HT-29 (cell line): ENCODE data around the gene C2CD3. TPM values are rescaled to one million over a fixed set of nuclear protein-coding genes. Genes with fewer than 3 reads are reported as not detected.
A peak's percentile ranks its signal among the peaks of the same experiment; 100 is the strongest.

ENCODE experiments used
- DNase-seq: peaks from one replicate; pipeline ENCODE4 v3.0.0-alpha.2; 2015; ENCODE audit warnings: low spot score
- total RNA-seq: library from RNA; depleted of rRNA; stranded (reverse); fragments of >200 nt; shearing (Covaris generic); gene quantifications from 2 replicates; pipeline ENCODE4 v1.2.3, GENCODE V29; 2014; rRNA removed

Gene C2CD3
- 25.8 and 26.6 TPM in 2 replicates for total RNA-seq

GRCh38 chr11:74170694-74171629 is at the start of gene C2CD3, which contains the start of gene PPME1:
Gene C2CD3 (minus strand): TSS chr11:74171002. CDS start chr11:74170792, 210 bp downstream.
Gene PPME1 (plus strand): TSS chr11:74171289. CDS start chr11:74171422, 133 bp downstream.
- peak; percentile 100 for DNase-seq

- no peak for DNase-seq
Measured at GRCh38 chr11:74220376-74220775, 49.6 kb upstream of the C2CD3 start.

- DNase-seq = no peak
Measured at GRCh38 chr11:74212533-74212932, 41.7 kb upstream of the C2CD3 start.

DNA sequence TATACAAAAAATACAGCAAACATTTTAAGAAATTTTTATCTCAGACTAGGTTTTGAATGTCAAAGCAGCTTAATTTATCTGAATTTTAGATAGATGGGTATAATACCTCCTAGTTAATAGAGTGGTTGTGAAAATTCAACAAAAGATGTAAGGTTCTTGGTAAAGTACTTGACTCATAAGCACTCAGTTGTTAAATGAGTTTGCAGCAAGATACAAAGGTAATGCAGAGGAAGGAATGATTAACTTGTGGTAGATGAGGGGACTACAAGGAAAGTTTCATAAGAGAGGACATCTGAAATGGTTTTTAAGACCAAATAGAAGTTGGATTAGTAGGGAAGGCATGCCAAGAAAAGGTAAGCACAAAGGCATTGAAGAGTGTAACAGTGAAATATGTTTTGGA is 37.7 kb upstream of the C2CD3 start:
- DNase-seq = no peak

GRCh38 chr11:74206746-74207145 is 35.9 kb upstream of the C2CD3 start:
- no peak for DNase-seq

- no peak for DNase-seq
Measured at GRCh38 chr11:74205181-74205580, 34.4 kb upstream of the C2CD3 start.

GRCh38 chr11:74204701-74205100 is 33.9 kb upstream of the C2CD3 start:
- no peak for DNase-seq

DNA sequence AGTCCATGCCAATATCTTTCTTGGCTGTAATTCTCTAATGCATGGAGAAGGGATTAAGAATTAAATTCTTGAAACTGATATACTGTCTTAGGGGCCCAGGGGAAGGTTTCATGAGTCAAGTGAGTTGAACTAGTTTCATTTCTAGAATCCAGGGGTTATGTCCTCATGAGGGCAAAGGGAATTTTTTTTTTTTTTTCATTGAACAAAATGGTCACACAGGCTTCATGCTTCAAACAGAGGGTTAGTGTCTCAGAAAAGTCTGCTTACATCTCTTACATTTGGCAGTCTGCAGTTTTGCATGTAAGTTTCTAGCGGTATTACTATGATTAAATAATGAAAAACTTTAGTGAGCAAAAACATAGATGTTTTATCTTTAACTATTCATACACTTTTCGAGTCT is 33.2 kb upstream of the C2CD3 start:
- no peak for DNase-seq

GRCh38 chr11:74196781-74197486 is 26.1 kb upstream of the C2CD3 start:
- DNase-seq = no peak

- no peak for DNase-seq
Measured at GRCh38 chr11:74195828-74196227, 25.0 kb upstream of the C2CD3 start.

- no peak for DNase-seq
Measured at GRCh38 chr11:74185695-74186094, 14.9 kb upstream of the C2CD3 start.

GRCh38 chr11:74185285-74185684 is 14.5 kb upstream of the C2CD3 start:
- DNase-seq = no peak

DNA sequence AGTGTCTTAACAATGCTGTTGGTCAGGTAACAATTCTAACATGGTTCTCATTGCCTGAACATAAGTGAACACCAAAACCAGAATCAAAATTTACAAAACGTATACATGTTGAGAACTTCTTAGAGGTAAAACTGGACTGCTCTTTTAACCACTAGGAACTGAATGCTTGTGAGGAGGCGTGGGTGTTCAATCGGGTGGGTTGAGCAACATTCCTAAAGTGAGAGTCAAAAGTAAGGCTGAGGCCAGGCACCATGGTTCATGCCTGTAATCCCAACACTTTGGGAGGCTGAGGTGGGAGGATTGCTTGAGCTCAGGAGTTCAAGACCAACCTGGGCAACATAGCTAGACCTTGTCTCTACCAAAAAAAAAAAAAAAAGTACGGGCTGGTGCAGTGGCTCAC is 11.8 kb upstream of the C2CD3 start:
- no peak for DNase-seq

DNA sequence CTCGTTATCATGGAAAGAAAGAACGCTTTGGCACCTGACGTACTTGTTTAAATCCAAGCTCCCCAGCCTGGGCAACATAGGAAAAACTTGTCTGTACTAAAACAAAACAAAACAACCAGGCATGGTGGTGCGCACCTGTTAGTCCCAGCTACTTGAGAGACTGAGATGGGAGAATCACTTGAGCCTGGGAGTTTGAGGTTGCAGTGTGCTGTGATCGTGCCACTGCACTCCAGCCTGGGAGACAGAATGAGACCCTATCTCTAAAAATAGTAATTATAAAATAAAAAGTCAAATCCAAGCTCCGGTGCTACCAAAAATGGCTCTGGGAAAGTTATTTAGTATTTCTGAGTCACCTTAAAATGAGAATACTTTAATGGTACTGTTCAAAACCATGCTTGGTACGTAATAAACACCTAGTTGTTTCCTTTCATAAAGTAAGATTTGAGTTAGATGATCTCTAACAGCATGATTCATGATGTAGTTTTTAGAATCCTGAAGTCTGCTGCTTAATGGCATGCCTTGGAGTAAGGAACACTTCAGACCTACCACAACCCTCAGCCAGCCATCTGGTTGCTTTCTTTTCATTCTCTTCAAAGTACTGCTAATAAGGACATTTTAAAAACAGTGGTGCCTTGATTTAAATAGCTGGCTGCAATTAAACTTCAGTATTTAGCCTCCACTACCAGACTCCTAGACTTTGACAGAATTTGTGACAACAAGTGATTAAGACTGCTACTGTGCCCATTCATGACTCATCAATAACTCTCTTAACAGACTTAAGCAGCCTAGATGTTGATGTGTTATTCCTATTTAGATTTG is 8.6 kb upstream of the C2CD3 start:
- DNase-seq = no peak

DNA sequence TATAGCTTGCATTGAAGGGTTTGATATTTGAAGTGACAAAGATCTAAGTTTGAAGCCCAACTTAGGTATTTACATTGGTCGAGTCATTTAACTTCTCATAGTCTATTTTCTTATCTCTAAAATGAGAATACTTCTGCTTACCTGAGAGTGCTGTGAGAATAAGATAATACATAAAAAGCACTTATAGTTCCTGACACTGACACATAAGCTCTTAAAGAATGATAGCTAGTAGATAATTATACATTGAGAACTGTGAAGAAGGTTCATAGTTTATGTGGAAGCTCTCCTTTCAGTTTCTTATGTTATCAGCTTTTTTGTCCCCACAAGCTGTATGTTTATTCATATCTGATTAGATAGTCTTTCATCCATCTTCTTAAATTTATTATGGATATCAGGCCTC is 5.1 kb upstream of the C2CD3 start:
- DNase-seq = no peak

- DNase-seq = peak; percentile 56
Measured at GRCh38 chr11:74171997-74172396, 1.2 kb upstream of the C2CD3 start.

DNA sequence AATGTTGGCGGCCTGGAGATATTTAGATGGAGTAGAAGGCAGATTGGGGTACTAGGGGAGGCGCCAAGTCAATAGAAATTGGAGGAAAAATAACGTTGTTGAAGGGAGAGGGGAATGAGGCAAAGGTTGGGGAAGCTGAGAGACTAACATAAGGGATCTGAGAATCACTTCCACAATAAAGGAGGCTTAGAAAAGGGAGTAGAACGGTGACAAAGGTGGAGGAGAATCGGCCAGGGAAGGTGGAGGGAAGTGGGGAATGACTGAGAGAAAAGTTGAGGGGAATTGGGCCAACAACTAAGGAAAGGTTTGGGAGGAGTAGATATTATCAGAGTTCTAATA is 797 bp upstream of the C2CD3 start:
- no peak for DNase-seq

DNA sequence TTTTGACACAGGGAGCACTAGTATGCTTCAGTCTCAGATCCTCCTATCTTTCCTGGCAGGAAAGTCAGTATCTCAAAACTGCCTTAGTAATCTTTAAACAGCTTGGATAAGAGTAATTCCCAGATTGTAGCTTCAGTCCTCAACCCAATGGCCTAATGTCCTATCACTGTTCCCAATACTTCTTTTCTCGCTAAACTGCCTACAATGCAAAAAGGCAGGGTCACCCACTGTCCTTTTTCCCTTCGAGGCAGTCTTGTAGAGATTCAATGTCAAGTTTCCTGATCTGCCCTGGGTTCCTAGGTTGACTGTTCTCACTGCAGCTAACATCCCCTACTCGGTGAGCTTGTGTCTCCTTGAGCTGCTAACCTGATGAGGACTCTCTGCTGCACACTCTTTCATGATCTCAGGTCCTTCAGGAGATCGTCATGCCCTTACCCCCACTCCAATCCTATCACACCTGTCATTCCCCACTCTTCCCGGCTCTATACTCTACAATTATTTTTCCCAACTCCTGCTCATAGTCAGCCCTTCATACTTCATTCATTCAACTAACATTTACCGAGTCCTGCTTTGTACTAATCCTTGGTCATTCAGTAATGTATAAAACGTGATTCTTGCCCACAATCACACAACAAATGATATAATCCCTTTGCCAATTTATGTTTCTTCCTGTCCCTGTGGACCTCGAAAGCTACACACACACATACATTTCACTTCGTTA is 904 bp downstream of the C2CD3 start:
- DNase-seq = peak; percentile 19

- DNase-seq = no peak
Measured at GRCh38 chr11:74168838-74169237, 2.0 kb downstream of the C2CD3 start.

DNA sequence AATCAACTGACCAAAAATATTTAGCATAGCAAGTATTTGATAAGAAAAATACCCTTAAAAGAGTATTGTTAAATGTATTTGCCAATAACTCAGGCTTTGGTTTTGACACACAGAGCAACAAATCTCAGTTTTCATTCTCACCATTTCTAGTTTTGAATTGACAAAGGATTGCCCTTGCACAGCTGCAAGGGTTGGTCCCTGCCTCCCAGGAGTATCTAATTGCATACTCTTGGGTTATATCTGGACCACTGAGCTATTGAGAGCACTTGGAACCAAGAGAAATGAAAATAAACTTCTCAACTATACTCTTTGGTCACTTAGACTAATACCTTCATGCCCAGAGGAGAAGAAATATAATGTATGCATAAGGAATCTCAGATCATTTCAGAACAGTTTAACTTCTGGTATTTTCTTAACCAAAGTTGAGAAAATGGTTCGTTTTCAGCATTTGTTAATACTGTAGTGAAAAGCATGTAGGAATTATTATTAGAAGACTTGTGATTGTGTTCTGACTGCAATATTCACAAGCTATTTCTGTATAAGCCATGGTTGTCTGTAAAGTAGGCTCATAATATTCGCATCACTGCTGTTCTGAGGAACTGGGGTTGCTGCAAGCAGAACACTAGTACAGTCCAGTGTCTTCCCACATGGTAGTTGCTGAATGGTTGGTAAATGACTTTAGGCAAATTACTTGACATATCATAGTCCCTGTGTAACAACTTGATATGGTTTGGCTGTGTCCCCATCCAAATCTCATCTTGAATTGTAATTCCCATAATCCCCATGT is 7.9 kb downstream of the C2CD3 start:
- no peak for DNase-seq
